Smooth muscle cell (in vitro differentiated cells): ENCODE results near the gene VAV1. TPM values are rescaled to one million over a fixed set of nuclear protein-coding genes. Genes with fewer than 3 reads are reported as not detected.

Source experiments
- DNase-seq: peaks from one replicate; lab custom pipeline; 2025; ENCODE audit not compliant: unreplicated experiment; lab: John Stamatoyannopoulos, UW
- H2AFZ ChIP-seq: fragments of 200-600 bp; sonication (generic); 2 replicates; pipeline ENCODE4 v1.6.0; 2016; ENCODE audit warnings: antibody characterized with exemption, low read depth, mild to moderate bottlenecking
- H3F3A ChIP-seq: fragments of 200-600 bp; sonication (generic); 2 replicates; pipeline ENCODE4 v1.6.0; 2017; ENCODE audit warnings: antibody characterized with exemption, low read depth
- H3K27ac ChIP-seq: fragments of 200-600 bp; sonication (generic); 2 replicates; pipeline ENCODE4 v1.5.1; 2016; ENCODE audit warnings: low read depth, mild to moderate bottlenecking
- H3K27me3 ChIP-seq: fragments of 200-600 bp; sonication (generic); 2 replicates; pipeline ENCODE4 v1.6.1; 2016; ENCODE audit warnings: low read depth, mild to moderate bottlenecking
- H3K36me3 ChIP-seq: fragments of 200-600 bp; sonication (generic); 2 replicates; pipeline ENCODE4 v1.5.1; 2016; ENCODE audit warnings: low read depth
- H3K4me1 ChIP-seq: fragments of 200-600 bp; sonication (generic); 2 replicates; pipeline ENCODE4 v1.5.1; 2016; ENCODE audit warnings: low read depth
- H3K4me2 ChIP-seq: fragments of 200-600 bp; sonication (generic); 2 replicates; pipeline ENCODE4 v1.6.0; 2016; ENCODE audit warnings: mild to moderate bottlenecking
- H3K4me3 ChIP-seq: fragments of 200-600 bp; sonication (generic); 2 replicates; pipeline ENCODE4 v1.5.1; 2016; ENCODE audit warnings: mild to moderate bottlenecking
- H3K79me2 ChIP-seq: fragments of 200-600 bp; sonication (generic); 2 replicates; pipeline ENCODE4 v1.6.0; 2016; ENCODE audit warnings: low read depth, mild to moderate bottlenecking
- H3K9ac ChIP-seq: fragments of 200-600 bp; sonication (generic); 2 replicates; pipeline ENCODE4 v1.6.0; 2016; ENCODE audit warnings: low read depth
- H3K9me3 ChIP-seq: fragments of 200-600 bp; sonication (generic); replicated peaks from 2 replicates; pipeline ENCODE4 v1.5.1; 2016; ENCODE audit warnings: low read depth
- H4K20me1 ChIP-seq: fragments of 200-600 bp; sonication (generic); 2 replicates; pipeline ENCODE4 v1.6.0; 2016; ENCODE audit warnings: low read depth
- CTCF ChIP-seq: fragments of 200-600 bp; sonication (generic); IDR thresholded peaks from 2 replicates; pipeline ENCODE4 v1.5.1; 2017; ENCODE audit warnings: borderline replicate concordance, mild to moderate bottlenecking, antibody characterized with exemption; ENCODE audit not compliant: insufficient read depth, poor library complexity, severe bottlenecking
- WGBS: methylation state at CpG from one replicate; pipeline ENCODE4 v1.1.7; 2016; ENCODE audit warnings: low lambda C conversion rate; 5-methylcytosine and 5-hydroxymethylcytosine counted together
- polyA plus RNA-seq: library from polyadenylated mRNA; unstranded; fragments of >200 nt; fragmentation: Nextera tagmentation; extraction: Ambion mirVana; gene quantifications from 2 replicates; pipeline ENCODE4 v1.2.1, GENCODE V29; 2016
- total RNA-seq: library from RNA; depleted of rRNA; stranded (reverse); fragments of >200 nt; gene quantifications from 2 replicates; pipeline ENCODE4 v1.2.3, GENCODE V29; 2014

Gene VAV1
- total and polyA plus RNA-seq, 2 experiments from 2014 or later: not detected

GRCh38 chr19:6833166-6833790, 60.8 kb downstream of the VAV1 start:
- H3K27me3 ChIP-seq: no peaks in the 10 kb centered on the region
- no peak overlapping the region for H2AFZ ChIP-seq
- H3K27ac ChIP-seq: no peak overlapping the region
- H3K9me3 ChIP-seq: no peaks in the 10 kb centered on the region
- no peak for DNase-seq
- H3K9ac ChIP-seq: no peak overlapping the region
- WGBS: 94% methylated on average over 16 of the region's 16 CpGs
- no peak overlapping the region for H3K4me3 ChIP-seq
- no peaks in the 10 kb centered on the region for H3K79me2 ChIP-seq
- no peaks in the 10 kb centered on the region for H4K20me1 ChIP-seq
- no peaks in the 10 kb centered on the region for H3K4me1 ChIP-seq
- H3K36me3 ChIP-seq: no peaks in the 10 kb centered on the region
- no peaks in the 10 kb centered on the region for H3F3A ChIP-seq
- no peak overlapping the region for H3K4me2 ChIP-seq
- no peak for TF ChIP-seq CTCF

- TF ChIP-seq CTCF: no peak
- DNase-seq: no peak
- no peak overlapping the region for H3K9ac ChIP-seq
- no peaks in the 10 kb centered on the region for H3K27me3 ChIP-seq
- H3K36me3 ChIP-seq: no peaks in the 10 kb centered on the region
- WGBS: 87% methylated on average over 2 of the region's 2 CpGs
- no peaks in the 10 kb centered on the region for H4K20me1 ChIP-seq
- no peaks in the 10 kb centered on the region for H3F3A ChIP-seq
- no peak overlapping the region for H2AFZ ChIP-seq
- no peak overlapping the region for H3K4me3 ChIP-seq
- H3K4me2 ChIP-seq: no peak overlapping the region
- no peaks in the 10 kb centered on the region for H3K9me3 ChIP-seq
- no peak overlapping the region for H3K27ac ChIP-seq
- no peaks in the 10 kb centered on the region for H3K79me2 ChIP-seq
- H3K4me1 ChIP-seq: no peaks in the 10 kb centered on the region
Measured at GRCh38 chr19:6834433-6834832, 61.9 kb downstream of the VAV1 start.

GRCh38 chr19:6835501-6835900, 63.0 kb downstream of the VAV1 start:
- H2AFZ ChIP-seq: no peak overlapping the region
- H4K20me1 ChIP-seq: no peaks in the 10 kb centered on the region
- H3K4me3 ChIP-seq: no peak overlapping the region
- H3K36me3 ChIP-seq: no peaks in the 10 kb centered on the region
- no peaks in the 10 kb centered on the region for H3K9me3 ChIP-seq
- no peaks in the 10 kb centered on the region for H3F3A ChIP-seq
- no peaks in the 10 kb centered on the region for H3K4me1 ChIP-seq
- DNase-seq: no peak
- H3K27ac ChIP-seq: no peak overlapping the region
- no peaks in the 10 kb centered on the region for H3K27me3 ChIP-seq
- WGBS: 88% methylated on average over 3 of the region's 3 CpGs
- H3K9ac ChIP-seq: no peak overlapping the region
- no peak overlapping the region for H3K4me2 ChIP-seq
- TF ChIP-seq CTCF: no peak
- no peaks in the 10 kb centered on the region for H3K79me2 ChIP-seq

- WGBS: 72% methylated on average over 2 of the region's 2 CpGs
- no peaks in the 10 kb centered on the region for H4K20me1 ChIP-seq
Measured at GRCh38 chr19:6837525-6837924, 65.0 kb downstream of the VAV1 start.

More at GRCh38 chr19:6837525-6837924, 65.0 kb downstream of the VAV1 start:
- H3K27me3 ChIP-seq: no peaks in the 10 kb centered on the region
- no peak for TF ChIP-seq CTCF
- no peaks in the 10 kb centered on the region for H3F3A ChIP-seq
- H3K4me3 ChIP-seq: no peak overlapping the region
- H3K9ac ChIP-seq: no peak overlapping the region
- no peak overlapping the region for H3K4me2 ChIP-seq
- H2AFZ ChIP-seq: no peak overlapping the region
- H3K27ac ChIP-seq: no peak overlapping the region
- H3K9me3 ChIP-seq: no peaks in the 10 kb centered on the region
- H3K36me3 ChIP-seq: no peaks in the 10 kb centered on the region
- no peaks in the 10 kb centered on the region for H3K4me1 ChIP-seq
- no peak for DNase-seq
- no peaks in the 10 kb centered on the region for H3K79me2 ChIP-seq
